HUDEP-2 (cell line): ENCODE measurements around the gene PLEKHG3.
"Not testable (repeated sequence)": the region's sequence is repeated elsewhere in the genome, so short reads cannot be mapped to it uniquely, and the experiment has no call there.

Experiments
- DNase-seq, 76 experiments: peaks; one replicate each; lab custom pipeline; 2025; ENCODE audit not compliant: unreplicated experiment in 76 of 76; lab: John Stamatoyannopoulos, UW

PLEKHG3 gene

DNA sequence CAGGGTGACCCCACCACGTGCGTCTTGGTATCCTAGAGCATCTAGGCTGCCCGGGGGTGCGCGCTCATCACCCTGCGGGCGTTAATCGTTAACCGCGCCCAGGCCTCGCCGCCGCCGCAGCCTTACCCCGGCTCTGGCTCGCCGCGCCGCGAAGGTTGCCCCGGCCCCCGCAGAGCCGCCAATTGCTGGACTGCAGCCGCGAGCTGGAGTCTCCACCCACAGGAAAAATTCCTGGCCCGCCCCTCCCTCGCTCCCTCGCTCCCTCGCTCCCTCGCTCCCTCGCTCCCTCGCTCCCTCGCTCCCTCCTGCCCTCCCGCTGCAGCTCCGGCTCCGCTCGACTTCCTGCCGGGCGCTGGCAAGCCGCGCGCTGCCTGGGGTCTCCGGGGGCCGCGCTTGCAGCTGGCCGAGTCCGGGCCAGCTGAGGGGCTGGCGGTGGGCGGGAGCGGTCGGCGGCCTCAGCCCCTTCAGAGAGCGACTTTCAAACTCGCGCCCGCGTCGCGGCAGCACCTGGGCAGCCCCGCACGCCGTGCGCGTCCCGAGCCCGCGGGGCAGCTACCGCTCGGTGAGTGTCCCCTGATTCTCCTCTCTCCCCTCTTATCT lies at the start of gene PLEKHG3:
PLEKHG3 (plus strand) TSS at position 282 of the 600 bp plus-strand sequence. CDS start 23,208 bp downstream, outside the sequence.
- peak in 4 of 76 experiments; percentile 9 to 23 (median 18) for DNase-seq

DNA sequence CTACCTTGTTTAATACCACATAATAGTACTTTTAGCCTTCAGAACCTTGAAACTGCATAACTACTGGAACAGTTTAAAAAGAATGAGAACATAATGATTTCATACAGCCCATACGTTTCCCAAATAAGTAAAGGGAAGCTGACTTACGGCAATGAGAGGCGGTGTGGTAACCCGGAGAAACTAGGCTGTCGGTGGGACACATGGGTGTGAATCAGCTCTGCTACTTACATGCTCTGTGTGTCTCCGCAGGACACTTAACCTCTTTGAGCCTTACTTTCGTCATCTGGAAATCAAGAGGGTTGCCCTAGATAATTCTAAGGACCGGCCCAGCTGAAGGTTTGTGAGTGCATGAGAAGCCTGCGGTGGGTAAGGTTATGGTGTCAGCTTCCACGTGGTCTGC lies 49.3 kb upstream of the PLEKHG3 start:
- DNase-seq = no peak

DNA sequence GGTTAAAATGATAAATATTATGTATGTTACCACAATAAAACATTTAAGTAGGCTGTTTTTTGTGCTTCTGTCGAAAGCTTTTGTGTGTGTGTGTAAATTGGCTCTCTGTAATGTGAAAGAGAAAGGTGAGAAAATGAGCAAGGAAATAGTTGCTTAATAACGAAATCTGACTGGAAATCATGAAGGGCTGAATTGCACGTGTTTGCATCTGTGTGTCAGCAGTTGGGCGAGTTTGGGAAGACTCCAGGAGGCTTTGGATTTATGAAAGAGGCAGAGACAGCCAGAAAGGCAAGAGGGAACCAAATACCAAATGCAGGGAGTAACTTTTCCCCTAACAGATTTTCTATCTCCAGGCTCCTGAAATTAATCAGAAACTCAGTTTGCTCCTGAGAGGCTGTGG lies 47.2 kb upstream of the PLEKHG3 start:
- DNase-seq = no peak

DNA sequence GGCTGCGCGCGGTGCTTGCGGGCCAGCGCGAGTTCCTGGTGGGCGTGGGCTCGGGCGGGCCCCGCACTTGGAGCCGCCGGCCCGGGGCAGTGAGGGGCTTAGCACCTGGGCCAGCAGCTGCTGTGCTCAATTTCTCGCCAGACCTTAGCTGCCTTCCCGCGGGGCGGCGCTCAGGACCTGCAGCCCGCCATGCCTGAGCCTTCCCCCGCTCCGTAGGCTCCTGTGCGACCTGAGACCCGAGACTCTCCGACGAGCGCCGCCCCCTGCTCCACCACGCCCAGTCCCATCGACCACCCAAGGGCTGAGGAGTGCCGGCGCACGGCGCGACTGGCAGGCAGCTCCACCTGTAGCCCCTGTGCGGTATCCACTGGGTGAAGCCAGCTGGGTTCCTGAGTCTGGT lies 46.0 kb upstream of the PLEKHG3 start:
- no peak for DNase-seq

DNA sequence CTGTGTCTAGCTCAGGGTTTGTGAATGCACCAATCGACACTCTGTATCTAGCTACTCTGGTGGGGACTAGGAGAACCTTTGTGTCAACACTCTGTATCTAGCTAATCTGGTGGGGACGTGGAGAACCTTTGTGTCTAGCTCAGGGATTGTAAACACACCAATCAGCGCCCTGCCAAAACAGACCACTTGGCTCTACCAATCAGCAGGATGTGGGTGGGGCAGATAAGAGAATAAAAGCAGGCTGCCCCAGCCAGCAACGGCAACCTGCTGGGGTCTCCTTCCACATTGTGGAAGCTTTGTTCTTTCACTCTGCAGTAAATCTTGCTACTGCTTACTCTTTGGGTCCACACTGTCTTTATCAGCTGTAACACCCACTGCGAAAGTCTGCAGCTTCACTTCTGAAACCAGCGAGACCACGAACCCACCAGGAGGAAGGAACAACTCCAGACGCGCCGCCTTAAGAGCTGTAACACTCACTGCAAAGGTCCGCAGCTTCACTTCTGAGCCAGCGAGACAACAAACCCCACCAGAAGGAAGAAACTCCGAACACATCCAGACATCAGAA lies 45.4 kb upstream of the PLEKHG3 start:
- DNase-seq = not testable (repeated sequence)

DNA sequence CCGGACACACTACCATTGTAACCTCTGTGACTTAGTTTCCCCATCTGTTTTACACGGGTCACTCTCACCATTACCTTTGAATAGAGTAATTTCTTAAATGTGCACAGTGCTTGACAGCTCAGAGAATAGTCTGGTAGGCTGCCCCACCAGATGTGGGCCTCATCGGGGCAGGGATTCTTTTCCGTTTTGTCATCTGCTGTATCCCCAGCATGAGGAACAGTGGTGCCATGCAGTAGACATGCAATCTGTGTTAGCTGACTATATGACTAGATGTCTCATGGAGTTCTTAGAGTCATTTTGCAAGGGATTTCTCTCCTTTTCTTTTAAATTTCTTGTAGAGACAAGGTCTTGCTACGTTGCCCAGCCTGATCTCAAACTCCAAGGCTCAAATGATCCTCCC lies 44.9 kb upstream of the PLEKHG3 start:
- no peak for DNase-seq

DNA sequence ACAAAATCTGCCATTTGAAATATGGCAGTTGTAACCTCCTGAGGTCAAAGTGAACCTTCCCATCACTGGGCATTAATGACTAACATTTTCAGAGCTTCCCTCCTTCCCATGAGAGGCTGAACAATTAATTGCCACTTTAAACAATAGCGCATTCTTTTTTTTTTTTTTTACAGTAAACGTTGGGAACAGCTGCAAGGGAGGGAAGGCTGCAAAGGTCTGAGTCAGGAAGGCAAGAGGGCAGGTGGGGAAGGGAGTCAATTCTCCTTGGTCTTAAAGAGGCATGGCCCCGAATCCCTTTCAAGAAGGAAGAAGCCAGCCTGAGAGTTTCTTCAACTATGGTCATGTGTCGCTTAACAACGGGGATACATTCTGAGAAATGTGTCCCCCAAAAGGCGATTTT lies 41.0 kb upstream of the PLEKHG3 start:
- no peak for DNase-seq

DNA sequence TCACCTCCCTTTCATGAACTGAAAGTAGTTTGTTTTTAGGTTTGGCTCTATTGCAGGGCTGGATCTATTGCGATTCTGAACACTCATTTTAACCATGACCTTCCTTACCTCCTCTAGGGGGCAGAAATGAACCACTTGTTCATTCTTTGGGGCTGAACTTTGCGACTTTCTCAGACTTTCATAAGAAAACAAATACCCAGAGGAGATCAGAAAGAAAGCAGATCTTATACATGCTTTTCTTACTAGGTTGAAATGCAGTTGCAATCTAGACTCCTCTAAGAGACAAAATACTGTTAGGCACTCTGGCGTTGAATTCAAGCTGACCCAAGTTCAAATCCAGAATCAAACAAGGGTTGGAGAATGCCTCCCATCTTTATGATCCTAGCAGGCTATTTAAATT lies 32.6 kb upstream of the PLEKHG3 start:
- DNase-seq = peak in 21 of 76 experiments; percentile 3 to 53 (median 26)

DNA sequence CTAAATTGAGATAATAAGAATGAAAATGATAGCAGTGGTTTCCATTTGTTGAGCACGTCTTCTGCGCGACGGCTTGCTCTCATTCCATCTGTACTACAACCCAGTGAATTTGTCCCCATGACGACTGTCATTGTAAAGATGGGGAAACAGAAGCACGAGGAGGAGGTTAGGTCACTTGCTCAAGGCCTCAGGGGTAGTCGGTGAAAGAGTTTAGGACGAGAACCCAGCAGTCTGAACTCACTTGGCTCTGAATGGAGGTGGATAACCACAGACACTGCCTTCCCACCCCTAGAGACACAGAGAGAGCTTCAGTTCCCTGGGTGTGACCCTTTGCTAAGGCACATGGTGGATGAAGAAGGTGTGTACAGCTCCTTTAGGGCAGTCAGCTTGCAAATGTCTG lies 30.9 kb upstream of the PLEKHG3 start:
- no peak for DNase-seq

DNA sequence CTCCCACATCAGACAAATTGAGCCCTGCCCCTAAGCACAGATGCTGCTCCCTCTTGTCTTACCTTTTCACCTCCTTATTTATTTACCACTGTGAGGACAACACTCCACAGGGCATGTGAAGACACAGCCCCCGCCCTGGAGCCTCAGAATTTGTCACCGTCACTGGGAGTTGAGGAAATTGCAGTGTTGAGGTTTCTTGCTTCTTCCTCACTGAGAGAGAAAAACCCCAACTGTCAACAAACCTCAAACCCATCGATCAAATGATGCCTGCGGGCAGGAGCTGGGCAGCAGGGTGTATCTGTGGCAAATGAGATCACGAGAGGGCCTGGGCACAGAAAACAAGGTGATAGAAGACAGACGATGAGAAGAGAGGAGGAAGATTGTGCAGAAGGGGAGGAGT lies 30.5 kb upstream of the PLEKHG3 start:
- no peak for DNase-seq

DNA sequence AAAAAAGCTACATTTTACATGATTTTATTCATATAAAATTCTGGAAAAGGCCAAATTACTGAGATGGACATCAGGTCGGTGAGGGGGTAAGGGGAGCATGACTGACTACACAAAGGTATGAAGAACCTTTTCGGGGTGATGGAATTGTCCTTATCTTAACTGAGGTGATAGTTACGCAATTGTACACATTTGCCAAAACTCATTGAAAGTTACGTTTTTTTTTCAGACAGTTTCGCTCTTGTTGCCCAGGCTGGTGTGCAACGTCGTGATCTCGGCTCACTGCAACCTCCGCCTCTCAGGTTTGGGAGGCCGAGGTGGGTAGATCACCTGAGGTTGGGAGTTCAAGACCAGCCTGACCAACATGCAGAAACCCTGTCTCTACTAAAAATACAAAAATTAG lies 29.4 kb upstream of the PLEKHG3 start:
- no peak for DNase-seq

DNA sequence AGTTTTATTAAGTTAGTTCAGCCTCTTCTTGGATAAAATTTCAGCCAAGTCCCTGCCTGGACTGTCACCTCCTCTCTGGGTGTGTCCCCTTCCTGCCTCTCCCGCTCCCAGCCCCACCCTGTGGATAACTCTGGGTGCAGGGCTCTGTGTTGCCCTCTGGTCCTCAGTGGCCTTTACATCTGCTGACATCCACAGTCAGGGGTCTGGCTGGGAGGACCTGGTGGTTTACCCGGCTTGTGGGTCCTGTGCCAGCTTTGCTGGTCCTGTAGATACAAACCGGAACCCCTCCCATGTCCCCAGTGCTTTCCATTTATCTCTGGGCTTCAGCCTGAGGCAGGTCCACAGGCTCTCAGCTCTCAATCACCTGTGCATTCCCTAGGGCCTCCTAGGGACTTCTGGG lies 28.9 kb upstream of the PLEKHG3 start:
- DNase-seq = peak in 10 of 76 experiments; percentile 2 to 31 (median 9)

DNA sequence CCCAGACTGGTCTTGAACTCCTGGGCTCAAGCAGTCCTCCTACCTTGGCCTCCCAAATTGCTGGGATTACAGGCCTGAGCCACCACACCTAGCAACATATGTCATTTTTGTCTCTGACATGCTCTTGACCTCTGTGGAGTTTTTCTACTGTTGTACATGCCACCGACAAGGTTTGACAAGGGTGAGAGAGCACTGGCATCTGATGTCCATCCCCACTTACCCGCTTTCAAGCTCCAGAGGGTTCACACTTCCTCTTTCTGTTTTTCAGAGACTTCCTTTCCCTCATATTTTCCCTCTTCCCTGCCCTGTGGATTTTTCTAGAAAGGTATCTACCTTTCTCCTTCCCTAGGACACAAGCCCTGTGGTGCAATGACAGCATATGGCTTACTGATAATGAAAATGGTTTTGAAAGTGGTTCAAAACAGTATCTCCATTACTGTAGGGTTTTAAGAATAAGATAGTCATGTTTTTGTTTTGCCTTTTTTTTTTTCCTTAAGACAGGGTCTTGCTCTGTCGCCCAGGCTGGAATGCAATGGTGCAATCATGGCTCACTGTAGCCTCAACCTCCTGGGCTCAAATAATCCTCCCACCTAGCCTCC lies 27.7 kb upstream of the PLEKHG3 start:
- no peak for DNase-seq

DNA sequence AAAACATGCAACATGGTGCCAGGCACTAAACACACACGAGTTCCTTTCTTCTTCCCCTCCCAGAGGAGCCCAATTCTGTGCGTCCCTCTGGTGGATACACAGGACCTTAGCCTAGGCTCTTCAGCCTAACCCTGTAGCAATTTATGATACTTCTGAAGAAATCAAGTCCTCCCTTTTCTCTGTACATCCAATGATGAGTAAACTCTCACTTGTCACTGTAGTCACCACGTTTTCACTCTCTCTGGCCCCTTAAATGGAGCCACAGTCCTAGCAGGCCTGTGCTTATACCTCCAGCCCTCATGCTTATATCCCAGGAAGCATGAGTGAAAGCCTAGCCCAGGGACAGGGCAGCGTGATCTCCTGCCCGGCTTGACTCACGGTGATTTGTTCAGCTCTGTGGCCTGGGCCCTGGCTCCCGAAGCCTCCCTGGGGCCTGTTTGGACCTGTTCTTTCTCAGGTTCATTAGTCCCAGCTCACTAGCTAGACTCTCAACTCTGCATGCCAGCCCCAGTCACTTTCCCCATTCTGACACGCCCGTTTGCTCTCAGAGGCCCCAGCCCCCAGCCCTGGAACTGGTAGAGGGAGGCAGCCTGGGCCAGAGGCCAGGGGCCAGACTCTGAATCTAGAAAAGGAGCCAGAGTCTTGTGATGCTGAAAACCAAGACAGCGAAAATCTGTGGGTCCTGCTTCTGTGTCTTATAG lies 24.1 kb upstream of the PLEKHG3 start:
- no peak for DNase-seq

DNA sequence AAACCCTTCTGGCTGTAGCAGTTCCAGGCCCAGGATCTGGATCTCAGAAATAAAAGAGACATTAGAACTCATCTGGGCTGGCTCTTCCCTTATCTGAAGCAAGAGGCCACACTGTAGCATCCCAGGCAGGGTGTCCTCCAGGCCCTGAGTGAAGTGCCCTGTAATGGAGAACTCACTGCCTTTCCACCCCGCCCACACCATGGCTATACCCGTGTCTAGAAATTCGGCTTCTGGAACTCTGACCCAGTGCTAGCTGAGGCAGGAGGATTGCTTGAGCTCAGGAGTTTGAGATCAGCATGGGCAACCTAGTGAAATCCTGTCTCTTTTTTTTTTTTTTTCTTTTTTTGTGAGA lies 23.5 kb upstream of the PLEKHG3 start:
- peak in 1 of 76 experiments; percentile 11 for DNase-seq

DNA sequence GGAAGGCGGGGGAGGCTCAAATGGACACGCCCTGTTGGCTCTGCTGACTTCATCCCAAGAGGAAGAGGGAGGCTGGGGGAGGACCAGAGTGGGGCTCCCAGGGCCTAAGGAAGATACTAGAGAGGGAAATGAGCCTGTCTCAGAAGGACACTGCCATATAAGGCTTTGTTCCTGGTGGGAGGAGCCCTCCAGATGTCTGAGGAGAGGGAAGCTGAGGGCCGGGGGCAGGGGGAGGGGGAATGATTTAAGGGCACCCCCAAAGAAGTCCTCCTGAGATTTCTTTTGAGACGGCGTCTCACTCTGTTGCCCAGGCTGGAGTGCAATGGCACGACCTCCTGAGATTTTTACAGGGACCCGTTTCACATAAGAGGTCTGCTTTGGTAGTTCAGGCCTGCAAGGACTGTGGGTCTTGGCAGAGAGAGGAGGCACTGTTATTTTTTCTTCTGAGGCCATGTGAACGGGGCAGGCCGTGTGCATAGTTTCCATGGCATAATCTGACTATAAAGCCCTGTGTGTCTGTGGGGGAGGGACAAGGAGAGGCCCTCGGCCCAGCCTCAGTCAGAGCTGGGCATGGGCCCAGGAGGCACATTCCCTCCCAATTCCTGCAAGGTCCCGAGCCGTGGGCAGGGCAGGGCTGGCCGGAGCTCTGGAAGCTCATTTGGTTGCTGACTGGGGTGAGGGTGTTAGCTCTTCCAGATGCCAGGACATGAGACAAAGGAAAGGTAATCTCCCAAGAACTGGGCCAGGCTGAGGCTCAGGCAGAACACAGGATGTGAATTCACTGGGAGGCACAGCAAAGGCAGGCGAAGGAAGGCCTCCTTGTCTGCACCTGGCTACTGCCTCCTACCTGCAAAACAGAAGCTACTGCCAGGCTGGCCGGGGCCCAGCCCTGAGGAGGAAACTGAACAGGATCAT lies 22.2 kb upstream of the PLEKHG3 start:
- no peak for DNase-seq

DNA sequence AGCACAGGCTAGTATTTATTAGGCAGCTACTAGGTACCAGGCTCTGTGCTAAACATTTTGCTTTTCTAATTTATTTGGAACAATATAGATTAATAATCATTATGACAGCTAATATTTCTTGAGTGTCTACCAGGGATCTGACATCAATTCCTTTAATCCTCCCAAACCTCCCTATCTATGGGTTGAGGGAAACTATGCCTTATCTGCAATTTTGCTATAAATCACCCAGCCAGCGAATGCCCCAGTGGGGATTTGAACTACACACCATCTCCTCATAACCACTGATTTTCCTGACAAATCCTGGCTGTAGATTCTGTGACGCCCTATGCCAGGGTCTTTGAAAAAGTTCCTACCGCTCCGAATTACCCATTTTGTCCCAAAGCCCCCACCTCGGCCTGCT lies 21.4 kb upstream of the PLEKHG3 start:
- DNase-seq = no peak

DNA sequence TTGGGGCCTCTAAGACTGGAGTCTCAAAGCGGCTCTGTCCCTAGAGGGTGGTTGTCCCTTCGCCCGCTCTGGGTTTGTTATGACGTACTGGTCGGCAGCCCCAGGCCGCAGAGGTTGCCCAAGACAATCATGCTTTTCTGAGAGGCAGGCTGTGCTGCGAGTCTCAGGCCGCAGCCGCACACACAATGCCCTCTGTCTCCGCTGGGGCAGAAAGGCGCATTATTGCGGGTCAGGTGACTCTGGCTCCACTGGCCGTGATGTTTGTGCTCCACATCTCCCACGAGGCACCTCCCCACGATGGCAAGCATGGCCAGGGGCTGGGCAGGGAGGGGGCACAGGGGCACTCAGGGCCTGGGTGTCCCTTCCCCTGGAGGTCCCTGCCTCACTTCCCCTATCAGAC lies 21.0 kb upstream of the PLEKHG3 start:
- DNase-seq = no peak

DNA sequence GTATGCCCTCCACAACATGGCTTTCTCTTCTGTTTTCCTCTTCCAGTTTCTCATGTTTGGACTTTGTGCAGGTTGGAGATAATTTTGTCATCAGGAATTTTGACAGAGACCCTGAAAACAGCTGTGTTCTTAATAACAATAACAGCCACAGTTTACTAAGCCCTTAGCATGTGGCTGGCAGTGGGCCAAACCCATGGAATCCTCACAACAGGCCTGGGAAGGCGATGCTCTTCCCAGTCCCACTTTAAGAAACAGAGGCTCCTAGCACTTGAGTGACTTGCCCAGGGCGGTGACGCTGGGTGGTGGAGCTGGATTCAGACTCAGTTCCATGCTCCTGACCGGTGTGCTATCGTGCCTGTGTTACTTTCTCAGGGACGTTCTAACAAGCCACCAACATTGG lies 20.1 kb upstream of the PLEKHG3 start:
- DNase-seq = no peak

DNA sequence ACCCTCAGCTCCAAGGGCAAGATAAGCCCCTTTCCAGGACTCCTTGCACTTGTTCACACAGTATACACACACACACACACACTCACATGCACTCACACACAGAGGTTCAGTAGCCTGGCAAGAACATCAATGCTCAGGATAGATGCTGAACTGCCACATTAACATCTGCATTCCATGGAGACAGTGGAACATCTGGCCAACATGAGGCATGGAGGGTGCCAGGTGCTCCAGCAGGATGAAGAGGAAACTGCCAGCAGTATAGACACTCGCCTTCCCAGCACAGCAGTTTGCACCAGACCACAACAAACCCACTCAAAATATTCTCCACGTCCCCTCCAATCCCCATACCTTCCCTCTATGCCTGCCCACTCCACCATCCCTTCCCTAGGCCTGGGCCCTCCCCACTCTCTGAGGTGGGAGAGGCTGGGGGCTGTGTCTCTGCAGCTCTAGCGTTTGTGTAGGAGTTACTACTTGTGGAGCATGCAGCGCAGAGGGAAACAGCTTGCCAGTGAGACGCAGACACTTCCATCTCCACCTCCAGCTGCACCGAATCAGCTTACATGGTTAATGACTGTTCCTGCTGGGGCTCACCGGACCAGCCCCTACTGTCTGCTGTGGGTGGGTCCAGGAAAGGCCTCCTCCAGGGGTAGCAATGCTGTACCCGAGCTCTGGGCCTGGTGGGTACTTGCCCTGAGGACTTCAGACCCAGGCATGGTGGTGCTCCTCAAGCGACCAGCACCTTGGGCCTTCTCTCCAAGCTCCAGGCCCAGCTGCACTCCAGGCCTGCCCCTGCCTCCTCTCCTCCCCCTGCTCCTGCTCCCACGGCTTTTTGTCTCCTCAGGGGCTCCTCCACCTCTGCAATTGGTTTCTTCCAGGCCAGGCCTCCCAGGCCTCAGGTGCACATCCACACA lies 18.6 kb upstream of the PLEKHG3 start:
- no peak for DNase-seq
